Stimulated activated CD8-positive, alpha-beta memory T cell treated with anti-CD3 and anti-CD28 coated beads, Interleukin-4, amount 100 ng/mL, for 24 hours (primary cell): ENCODE results near the gene TFPI.

Experiments used
- DNase-seq: peaks from one replicate; pipeline ENCODE4 v3.0.0-alpha.2; 2020; ENCODE audit warnings: low read depth

Gene TFPI

GRCh38 chr2:187461294-187462261, 92.7 kb downstream of the TFPI start:
- DNase-seq: no peak

- no peak for DNase-seq
These were observed 95.0 kb downstream of the TFPI start for GRCh38 chr2:187459256-187459655.

- DNase-seq: no peak
These were observed 101.1 kb downstream of the TFPI start for GRCh38 chr2:187453078-187453641.

GRCh38 chr2:187451510-187451909, 102.7 kb downstream of the TFPI start:
- no peak for DNase-seq

GRCh38 chr2:187447336-187447735, 106.9 kb downstream of the TFPI start:
- DNase-seq: no peak

GRCh38 chr2:187446711-187447110, 107.5 kb downstream of the TFPI start:
- no peak for DNase-seq

GRCh38 chr2:187445051-187445450, 109.2 kb downstream of the TFPI start:
- DNase-seq: no peak

- DNase-seq: no peak
These were observed 111.5 kb downstream of the TFPI start for GRCh38 chr2:187442778-187443177.

- DNase-seq: no peak
These were observed 111.9 kb downstream of the TFPI start for GRCh38 chr2:187442378-187442777.

- no peak for DNase-seq
These were observed 114.0 kb downstream of the TFPI start for GRCh38 chr2:187440101-187440675.

- no peak for DNase-seq
These were observed 115.8 kb downstream of the TFPI start for GRCh38 chr2:187438455-187438854.

GRCh38 chr2:187435756-187436155, 118.5 kb downstream of the TFPI start:
- DNase-seq: no peak

GRCh38 chr2:187435078-187435477, 119.2 kb downstream of the TFPI start:
- DNase-seq: no peak

GRCh38 chr2:187434342-187434785, 119.9 kb downstream of the TFPI start:
- no peak for DNase-seq

- DNase-seq: no peak
These were observed 122.3 kb downstream of the TFPI start for GRCh38 chr2:187431911-187432310.

- no peak for DNase-seq
These were observed 124.2 kb downstream of the TFPI start for GRCh38 chr2:187429989-187430388.

GRCh38 chr2:187424146-187424545, 130.1 kb downstream of the TFPI start:
- no peak for DNase-seq

- DNase-seq: no peak
These were observed 132.0 kb downstream of the TFPI start for GRCh38 chr2:187422282-187422681.

GRCh38 chr2:187421519-187421918, 132.7 kb downstream of the TFPI start:
- no peak for DNase-seq

GRCh38 chr2:187419808-187420207, 134.4 kb downstream of the TFPI start:
- DNase-seq: no peak

GRCh38 chr2:187415449-187415848, 138.8 kb downstream of the TFPI start:
- DNase-seq: no peak
